ENCODE data around the gene PDE4D. TPM values are rescaled to one million over a fixed set of nuclear protein-coding genes. Genes with fewer than 3 reads are reported as not detected.

The PDE4D gene
- total and polyA plus RNA-seq, 2 donors (not counting 1 experiment from before 2014, with no cell fraction given) = 14.9 to 171 TPM

DNA sequence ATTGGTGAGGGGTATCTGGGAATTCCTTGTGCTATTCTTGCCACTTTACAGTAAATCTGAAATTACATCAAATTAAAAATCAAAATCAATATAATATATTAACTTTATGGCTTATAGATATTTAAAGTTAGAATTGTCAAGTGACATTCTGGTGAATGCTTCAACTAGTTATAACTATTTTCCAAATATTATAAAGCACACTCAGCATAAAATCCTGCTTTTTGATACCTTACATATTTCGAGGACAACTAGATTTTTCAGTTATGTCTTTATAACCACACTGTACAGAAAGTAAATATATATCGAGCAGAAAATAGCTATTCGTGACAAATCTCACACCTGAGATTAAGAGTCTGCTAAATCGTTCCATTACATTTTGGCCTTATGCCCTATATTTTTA is 210.2 kb downstream of the PDE4D start:
- intact Hi-C loops (cut with micrococcal nuclease) = no loop called here
- Mint-ChIP-seq H3K4me3 (no peak overlapping the region), H3K4me1 (peaks cover 16% of the 10 kb centered on the region), H3K27me3 (no peaks in the 10 kb centered on the region), H3K9me3 (ENCODE audit: insufficient read depth) (no peaks in the 10 kb centered on the region), H3K27ac (no peak overlapping the region)
- CTCF ChIA-PET = no interaction called here
- Histone ChIP-seq H3K9me3 (ENCODE audit: control extremely low read depth in 1 of 3, control insufficient read depth in 2 of 3, insufficient read depth in 1 of 3, low read length in 2 of 3) (no peaks in the 10 kb centered on the region), H3K4me1 (ENCODE audit: control insufficient read depth in 2 of 2, insufficient read depth in 2 of 2, low read length in 2 of 2) (peaks cover 0 to 4% of the 10 kb centered on the region in 2 donors), H3K36me3 (replicated peaks in 1 of 2; ENCODE audit: control extremely low read depth in 1 of 2, control insufficient read depth in 1 of 2, extremely low read depth in 1 of 2, insufficient read depth in 2 of 2, low read length in 1 of 2) (peaks cover 0 to 1% of the 10 kb centered on the region in 2 experiments), H3K4me3 (ENCODE audit: control extremely low read depth in 1 of 5, extremely low read depth in 1 of 5, insufficient read depth in 1 of 5, low read depth in 2 of 5, low read length in 4 of 5) (no peak overlapping the region), H3K9ac (ENCODE audit: low read length) (no peak overlapping the region), H2AFZ (ENCODE audit: insufficient read depth, low read depth, low read length, poor library complexity, severe bottlenecking) (no peak overlapping the region), H3K79me2 (ENCODE audit: control insufficient read depth, insufficient read depth, low read length) (no peaks in the 10 kb centered on the region), H3K4me2 (replicated peaks; ENCODE audit: low read depth, low read length, poor library complexity, severe bottlenecking) (no peak overlapping the region), H3K27ac (ENCODE audit: low read length in 2 of 2) (no peak overlapping the region), H4K20me1 (ENCODE audit: control insufficient read depth, insufficient read depth, low read length, poor library complexity, severe bottlenecking) (no peaks in the 10 kb centered on the region), H3K27me3 (replicated peaks in 1 of 4; ENCODE audit: control extremely low read depth in 1 of 4, control insufficient read depth in 3 of 4, insufficient read depth in 4 of 4, low read length in 3 of 4) (no peaks in the 10 kb centered on the region)
- whole genome bisulfite sequencing (ENCODE audit: insufficient coverage) = no CpG with 5 or more reads among the region's 4 CpGs
- TF ChIP-seq EZH2 (IDR thresholded peaks at IDR 0.05; ENCODE audit: borderline replicate concordance, insufficient read depth, low read depth, low read length, poor library complexity, severe bottlenecking) (no peak), CTCF (IDR thresholded peaks at IDR 0.05) (no peak)
- POLR2A ChIA-PET = no interaction called here
- ATAC-seq (ENCODE audit: low read depth) = no peak
- DNase-seq = no peak

- H3K9ac ChIP-seq (ENCODE audit: low read length) = no peak overlapping the region
- TF ChIP-seq CTCF (IDR thresholded peaks at IDR 0.05) = no peak
- TF ChIP-seq EZH2 (IDR thresholded peaks at IDR 0.05; ENCODE audit: borderline replicate concordance, insufficient read depth, low read depth, low read length, poor library complexity, severe bottlenecking) = no peak
- H3K27me3 Mint-ChIP-seq = no peaks in the 10 kb centered on the region
- no peaks in the 10 kb centered on the region for H3K9me3 ChIP-seq (ENCODE audit: control extremely low read depth in 1 of 3, control insufficient read depth in 2 of 3, insufficient read depth in 1 of 3, low read length in 2 of 3)
- intact Hi-C loops (cut with micrococcal nuclease) = no loop called here
- no peak for ATAC-seq (ENCODE audit: low read depth)
- peaks cover 0 to 4% of the 10 kb centered on the region in 2 donors for H3K4me1 ChIP-seq (ENCODE audit: control insufficient read depth in 2 of 2, insufficient read depth in 2 of 2, low read length in 2 of 2)
- no peaks in the 10 kb centered on the region for H3K79me2 ChIP-seq (ENCODE audit: control insufficient read depth, insufficient read depth, low read length)
- no peaks in the 10 kb centered on the region for H4K20me1 ChIP-seq (ENCODE audit: control insufficient read depth, insufficient read depth, low read length, poor library complexity, severe bottlenecking)
- H3K27ac ChIP-seq (ENCODE audit: low read length in 2 of 2) = peak overlapping the region in 1 of 2 donors; percentile 6
- peaks cover 12% of the 10 kb centered on the region for H3K4me1 Mint-ChIP-seq
- no peaks in the 10 kb centered on the region for H3K9me3 Mint-ChIP-seq (ENCODE audit: insufficient read depth)
- H3K36me3 ChIP-seq (replicated peaks in 1 of 2; ENCODE audit: control extremely low read depth in 1 of 2, control insufficient read depth in 1 of 2, extremely low read depth in 1 of 2, insufficient read depth in 2 of 2, low read length in 1 of 2) = peaks cover 0 to 1% of the 10 kb centered on the region in 2 experiments
- ChIA-PET POLR2A (no interaction called here), CTCF (interaction anchor here (1.5 kb wide), 1 partner anchor 10 kb away, joined by 5 read pairs; no protein-coding TSS in a partner anchor)
- no peak for DNase-seq
- no peak overlapping the region for H3K4me3 Mint-ChIP-seq
- no peak overlapping the region for H2AFZ ChIP-seq (ENCODE audit: insufficient read depth, low read depth, low read length, poor library complexity, severe bottlenecking)
- H3K27me3 ChIP-seq (replicated peaks in 1 of 4; ENCODE audit: control extremely low read depth in 1 of 4, control insufficient read depth in 3 of 4, insufficient read depth in 4 of 4, low read length in 3 of 4) = no peaks in the 10 kb centered on the region
- H3K4me3 ChIP-seq (ENCODE audit: control extremely low read depth in 1 of 5, extremely low read depth in 1 of 5, insufficient read depth in 1 of 5, low read depth in 2 of 5, low read length in 4 of 5) = no peak overlapping the region
- no peak overlapping the region for H3K4me2 ChIP-seq (replicated peaks; ENCODE audit: low read depth, low read length, poor library complexity, severe bottlenecking)
- no peak overlapping the region for H3K27ac Mint-ChIP-seq
- no CpG with 5 or more reads among the region's 1 CpG for WGBS (ENCODE audit: insufficient coverage)
Measured at GRCh38 chr5:59682542-59682941, 211.0 kb downstream of the PDE4D start.
